Stimulated activated CD4-positive, alpha-beta T cell treated with anti-CD3 and anti-CD28 coated beads, Interleukin-4, amount 100 ng/mL, for 1 hour (primary cell): ENCODE results near the gene NOB1.

Experiments
- DNase-seq: peaks from one replicate; pipeline ENCODE4 v3.0.0-alpha.2; 2020

NOB1 gene

GRCh38 chr16:69718111-69718764 is 36.5 kb downstream of the NOB1 start:
- DNase-seq: no peak

- DNase-seq: no peak
These were observed 37.7 kb downstream of the NOB1 start for GRCh38 chr16:69717066-69717465.

DNA sequence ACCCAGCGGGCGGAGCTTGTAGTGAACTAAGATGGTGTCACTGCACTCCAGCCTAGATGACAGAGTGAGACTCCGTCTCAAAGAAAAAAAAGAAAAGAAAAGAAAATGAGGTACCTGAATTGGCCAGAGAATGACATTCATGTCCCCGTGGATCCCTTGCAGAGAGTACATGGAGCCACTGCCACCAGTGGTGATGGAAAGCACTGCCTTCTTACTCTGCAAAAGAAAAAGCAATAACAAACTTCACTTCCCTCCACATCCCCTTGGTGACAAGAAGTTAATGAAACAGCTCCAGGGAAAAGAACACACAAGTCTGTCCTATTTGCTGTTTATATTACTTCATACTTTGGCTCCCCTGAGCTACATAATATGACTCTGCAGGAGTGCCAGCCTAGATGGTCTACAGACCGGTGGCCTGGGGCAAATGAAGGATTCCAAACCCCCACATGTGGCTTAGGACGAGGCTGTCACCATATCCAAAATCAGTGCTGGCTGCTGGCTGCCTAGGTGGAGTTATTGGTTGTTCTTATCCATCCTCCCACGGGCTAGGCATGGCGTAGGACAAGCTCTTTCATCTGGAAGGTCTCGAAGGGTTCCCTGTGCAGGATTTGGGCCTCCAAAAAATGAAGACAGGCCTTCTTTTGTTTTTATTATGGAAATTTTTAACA is 41.7 kb downstream of the NOB1 start:
- no peak for DNase-seq

- DNase-seq: no peak
These were observed 42.4 kb downstream of the NOB1 start for GRCh38 chr16:69712277-69712676.

DNA sequence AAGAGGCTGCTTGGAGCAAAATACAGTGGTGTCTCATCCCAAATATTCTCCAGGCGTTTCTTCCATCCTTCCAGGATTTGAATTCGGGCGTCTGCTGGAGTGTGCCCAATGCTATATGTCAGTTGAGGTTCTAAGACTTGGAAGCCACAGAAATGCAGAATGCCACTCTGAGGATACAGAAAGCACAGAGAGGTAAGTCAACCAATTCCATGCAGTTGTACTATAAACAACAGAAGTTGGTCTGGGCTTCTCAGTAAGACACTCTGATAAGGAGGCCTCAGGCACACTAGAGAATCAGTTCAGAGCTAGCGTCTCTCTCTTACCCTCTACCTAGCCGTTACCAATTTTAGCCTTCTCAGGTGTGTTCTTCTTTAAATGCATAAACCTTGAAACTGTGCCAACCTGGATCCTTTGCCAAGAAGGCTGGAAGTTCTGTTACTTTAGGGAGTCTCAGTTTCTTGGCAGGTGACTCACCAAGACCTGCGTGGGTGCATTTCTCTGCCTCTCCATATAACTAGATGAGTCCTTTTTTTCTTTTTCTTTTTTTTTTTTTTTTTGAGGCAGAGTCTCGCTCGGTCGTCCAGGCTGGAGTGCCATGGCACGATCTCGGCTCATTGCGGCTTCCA is 43.5 kb downstream of the NOB1 start:
- DNase-seq: no peak

GRCh38 chr16:69709456-69710084 is 45.2 kb downstream of the NOB1 start:
- DNase-seq: no peak

DNA sequence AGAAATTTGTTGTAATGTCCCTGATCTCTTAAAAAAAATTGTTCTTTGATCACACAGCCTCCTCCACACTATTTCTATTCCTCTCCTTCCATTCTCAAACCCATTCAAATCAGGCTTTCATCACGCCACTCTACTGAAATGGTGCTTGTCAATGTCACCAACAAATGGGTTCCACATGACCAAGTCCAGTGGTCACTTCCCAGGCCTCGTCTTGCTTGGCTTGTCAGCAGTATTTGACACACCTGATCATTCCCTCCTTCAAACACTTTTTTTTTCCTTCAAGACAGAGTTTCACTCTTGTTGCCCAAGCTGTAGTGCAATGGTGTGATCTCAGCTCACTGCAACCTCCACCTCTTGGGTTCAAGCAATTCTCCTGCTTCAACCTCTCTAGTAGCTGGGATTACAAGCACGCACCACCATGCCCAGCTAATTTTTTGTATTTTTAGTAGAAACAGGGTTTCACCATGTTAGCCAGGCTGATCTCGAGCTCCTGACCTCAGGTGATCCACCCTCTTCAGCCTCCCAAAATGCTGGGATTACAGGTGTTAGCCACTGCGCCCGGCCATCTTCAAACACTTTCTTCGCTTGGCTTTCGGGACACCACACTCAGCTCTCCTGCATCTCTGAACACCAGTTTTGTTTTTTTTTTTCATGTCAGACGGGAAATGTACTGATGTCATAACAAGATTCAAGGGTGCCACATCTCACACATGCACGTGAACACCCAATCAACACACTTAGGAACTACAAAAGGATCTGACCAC is 46.6 kb downstream of the NOB1 start:
- DNase-seq: no peak

DNA sequence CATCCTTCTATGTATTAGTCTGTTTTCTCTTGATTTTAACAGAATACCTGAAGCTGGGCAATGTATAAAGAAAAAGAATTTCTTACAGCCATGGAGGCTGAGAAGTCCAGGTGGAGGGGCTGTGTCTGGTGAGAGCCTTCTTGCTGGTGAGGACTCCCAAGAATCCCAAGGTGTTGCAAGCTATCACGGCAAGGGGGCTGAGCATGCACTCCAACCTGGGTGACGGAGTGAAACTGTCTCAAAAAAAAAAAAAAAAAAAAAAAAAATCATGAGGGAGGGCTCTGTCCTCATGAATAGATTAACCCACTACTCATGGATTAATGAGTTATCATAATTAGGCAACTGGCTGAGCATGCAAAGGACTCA is 47.8 kb downstream of the NOB1 start:
- DNase-seq: no peak

- DNase-seq: no peak
These were observed 48.3 kb downstream of the NOB1 start for GRCh38 chr16:69706256-69706974.

DNA sequence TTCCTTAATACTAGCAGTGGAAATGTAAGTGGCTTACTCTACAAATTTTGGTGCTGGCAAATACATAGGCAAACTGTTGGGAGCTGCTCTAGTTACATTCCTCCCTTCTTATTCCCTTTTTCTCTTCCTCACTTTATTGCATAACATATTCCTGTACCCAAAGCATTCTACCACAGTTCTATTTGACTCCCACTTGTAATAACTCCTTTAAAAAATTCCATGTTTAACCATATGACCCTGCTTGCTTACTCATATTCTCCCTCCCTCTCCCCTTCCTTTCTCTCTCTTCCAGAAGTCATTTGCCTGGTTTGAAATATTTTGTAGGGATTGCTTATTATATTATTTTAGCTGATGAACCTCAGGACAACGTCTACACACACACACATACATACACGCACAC is 51.1 kb downstream of the NOB1 start:
- no peak for DNase-seq

- DNase-seq: no peak
These were observed 52.9 kb downstream of the NOB1 start for GRCh38 chr16:69701866-69702265.

- DNase-seq: no peak
These were observed 53.3 kb downstream of the NOB1 start for GRCh38 chr16:69701452-69701851.

GRCh38 chr16:69699915-69700314 is 54.8 kb downstream of the NOB1 start:
- no peak for DNase-seq

DNA sequence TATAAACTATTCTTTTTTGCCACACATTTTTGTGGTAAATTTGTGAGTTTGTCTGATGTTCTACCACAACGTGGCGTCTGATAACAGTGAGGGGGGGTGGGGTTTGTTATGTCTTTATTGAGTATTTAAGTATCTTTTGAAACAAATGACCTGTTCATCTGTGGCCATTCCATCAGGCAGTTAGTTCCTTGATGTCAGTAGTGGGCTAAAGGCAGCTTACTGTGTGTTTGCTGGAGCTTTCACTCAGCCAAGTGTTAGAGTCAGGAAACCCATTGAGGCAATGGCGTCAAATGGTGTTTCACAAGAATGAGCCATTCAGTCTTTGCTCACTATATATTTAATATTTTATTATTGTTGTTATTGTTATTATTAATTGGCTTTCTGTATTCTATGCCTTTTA is 56.3 kb downstream of the NOB1 start:
- DNase-seq: no peak

GRCh38 chr16:69693916-69694315 is 60.8 kb downstream of the NOB1 start:
- DNase-seq: no peak

DNA sequence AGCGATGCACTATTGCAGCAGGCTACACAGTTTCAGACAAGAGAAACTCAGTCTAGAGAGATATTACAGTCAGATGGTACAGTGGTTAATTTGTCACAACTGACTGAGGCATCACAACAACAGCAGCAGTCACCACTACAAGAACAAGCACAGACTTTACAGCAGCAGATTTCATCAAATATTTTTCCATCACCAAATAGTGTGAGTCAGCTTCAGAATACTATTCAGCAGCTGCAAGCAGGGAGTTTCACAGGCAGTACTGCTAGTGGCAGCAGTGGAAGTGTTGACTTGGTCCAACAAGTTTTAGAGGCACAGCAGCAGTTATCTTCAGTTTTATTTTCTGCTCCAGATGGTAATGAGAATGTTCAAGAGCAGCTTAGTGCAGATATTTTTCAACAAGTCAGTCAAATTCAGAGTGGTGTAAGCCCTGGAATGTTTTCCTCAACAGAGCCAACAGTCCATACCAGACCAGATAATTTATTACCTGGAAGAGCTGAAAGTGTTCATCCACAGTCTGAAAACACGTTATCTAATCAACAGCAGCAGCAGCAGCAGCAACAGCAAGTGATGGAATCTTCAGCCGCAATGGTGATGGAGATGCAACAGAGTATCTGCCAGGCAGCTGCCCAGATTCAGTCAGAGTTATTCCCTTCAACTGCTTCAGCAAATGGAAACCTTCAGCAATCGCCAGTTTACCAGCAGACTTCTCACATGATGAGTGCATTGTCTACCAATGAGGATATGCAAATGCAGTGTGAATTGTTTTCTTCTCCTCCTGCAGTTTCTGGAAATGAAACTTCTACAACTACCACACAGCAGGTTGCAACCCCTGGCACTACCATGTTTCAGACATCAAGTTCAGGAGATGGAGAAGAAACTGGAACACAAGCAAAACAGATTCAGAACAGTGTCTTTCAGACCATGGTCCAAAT is 62.5 kb downstream of the NOB1 start:
- DNase-seq: no peak
